ENCODE data around the gene SHISA9.

DNA sequence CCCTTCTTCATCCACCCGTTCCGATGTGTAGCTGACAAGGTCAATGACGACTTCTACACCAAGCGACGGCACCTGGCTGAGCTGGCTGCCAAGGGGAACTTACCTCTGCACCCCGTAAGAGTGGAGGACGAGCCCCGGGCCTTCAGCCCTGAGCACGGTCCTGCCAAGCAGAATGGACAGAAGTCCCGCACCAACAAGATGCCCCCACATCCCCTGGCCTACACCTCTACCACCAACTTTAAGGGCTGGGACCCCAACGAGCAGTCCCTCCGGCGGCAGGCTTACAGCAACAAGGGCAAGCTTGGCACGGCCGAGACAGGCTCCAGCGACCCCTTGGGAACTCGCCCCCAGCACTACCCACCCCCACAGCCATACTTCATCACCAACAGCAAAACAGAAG, 333.6 kb downstream of the SHISA9 start:
- TF ChIP-seq POLR2A (IDR thresholded peaks at IDR 0.05) (no peak), EP300 (IDR thresholded peaks at IDR 0.05) (no peak)
